Mesendoderm (in vitro differentiated cells): Measurements from ENCODE around the gene TRPV6.

Experiments
- DNase-seq: peaks from one replicate; pipeline ENCODE4 v3.0.0; 2013
- H2AK5ac ChIP-seq: 2 replicates; pipeline ENCODE4 v1.6.1; 2013; ENCODE audit warnings: low read length, inconsistent platforms
- H2BK120ac ChIP-seq: 2 replicates; pipeline ENCODE4 v1.6.1; 2013; ENCODE audit warnings: low read depth, mild to moderate bottlenecking, low read length, moderate library complexity, mixed read lengths
- H2BK15ac ChIP-seq: replicated peaks from 2 replicates; pipeline ENCODE4 v1.6.1; 2013; ENCODE audit warnings: low read depth, mild to moderate bottlenecking, moderate library complexity
- H2BK5ac ChIP-seq: 2 replicates; pipeline ENCODE4 v1.6.1; 2013; ENCODE audit warnings: low read length, inconsistent platforms
- H3K18ac ChIP-seq: 2 replicates; pipeline ENCODE4 v1.6.1; 2013; ENCODE audit warnings: mild to moderate bottlenecking, low read length, mixed read lengths
- H3K23ac ChIP-seq: one replicate; pipeline ENCODE4 v1.6.1; 2013; ENCODE audit warnings: low read length
- H3K27ac ChIP-seq: 2 replicates; pipeline ENCODE4 v1.5.1; 2013; ENCODE audit warnings: low read depth, mild to moderate bottlenecking, inconsistent platforms, low read length, moderate library complexity
- H3K27me3 ChIP-seq: 2 replicates; pipeline ENCODE4 v1.6.1; 2013; ENCODE audit warnings: low read length, control low read depth, mild to moderate bottlenecking, inconsistent platforms; ENCODE audit not compliant: insufficient read depth, poor library complexity
- H3K36me3 ChIP-seq: 2 replicates; pipeline ENCODE4 v1.6.1; 2013; ENCODE audit warnings: low read length, inconsistent platforms; ENCODE audit not compliant: control insufficient read depth, insufficient read depth
- H3K4ac ChIP-seq: one replicate; pipeline ENCODE4 v1.6.1; 2013; ENCODE audit warnings: low read depth, mild to moderate bottlenecking, low read length, moderate library complexity
- H3K4me1 ChIP-seq: 2 replicates; pipeline ENCODE4 v1.6.1; 2013; ENCODE audit warnings: low read depth, low read length, inconsistent platforms; ENCODE audit not compliant: control insufficient read depth
- H3K4me2 ChIP-seq: 2 replicates; pipeline ENCODE4 v1.6.1; 2013; ENCODE audit warnings: low read length
- H3K4me3 ChIP-seq: 2 replicates; pipeline ENCODE4 v1.5.1; 2013; ENCODE audit warnings: mild to moderate bottlenecking, low read length
- H3K56ac ChIP-seq: one replicate; pipeline ENCODE4 v1.6.1; 2013; ENCODE audit warnings: low read length
- H3K79me1 ChIP-seq: 2 replicates; pipeline ENCODE4 v1.6.1; 2013; ENCODE audit warnings: low read length, inconsistent platforms
- H3K79me2 ChIP-seq: 2 replicates; pipeline ENCODE4 v1.6.1; 2013; ENCODE audit warnings: mild to moderate bottlenecking, low read length; ENCODE audit not compliant: control insufficient read depth, insufficient read depth
- H3K9ac ChIP-seq: 2 replicates; pipeline ENCODE4 v1.6.1; 2013; ENCODE audit warnings: low read length, inconsistent platforms
- H4K5ac ChIP-seq: one replicate; pipeline ENCODE4 v1.6.1; 2013; ENCODE audit warnings: low read length
- H4K8ac ChIP-seq: one replicate; pipeline ENCODE4 v1.6.1; 2013; ENCODE audit warnings: low read depth, mild to moderate bottlenecking, control low read depth, low read length, moderate library complexity
- WGBS: extraction: QIAGEN DNeasy Blood & Tissue Kit; methylation state at CpG from one replicate; pipeline ENCODE4 v1.1.7; 2013; ENCODE audit warnings: low lambda C conversion rate, missing lambda C conversion rate; ENCODE audit not compliant: insufficient coverage; ENCODE audit errors: extremely low coverage; 5-methylcytosine and 5-hydroxymethylcytosine counted together

The TRPV6 gene

DNA sequence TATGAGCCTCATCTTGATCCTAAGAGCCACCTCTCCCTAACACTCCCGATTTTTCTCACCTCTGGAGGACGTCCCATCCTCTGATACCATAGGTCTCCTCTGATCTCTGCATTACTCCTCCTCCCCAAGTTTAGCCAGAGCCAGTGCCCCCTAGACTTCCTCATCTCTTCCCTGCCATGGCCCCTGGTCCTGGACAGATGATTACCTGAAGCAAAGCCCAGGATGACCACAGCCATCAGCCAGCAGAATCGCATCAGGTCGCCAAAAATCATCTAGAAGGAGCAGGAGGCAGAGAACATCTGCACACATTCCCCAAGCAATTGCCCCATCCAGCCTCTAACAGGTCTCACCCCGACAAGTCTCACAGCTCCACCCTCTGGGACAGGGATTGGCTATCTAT, 11.7 kb downstream of the TRPV6 start:
- no peak overlapping the region for H4K8ac ChIP-seq
- no peak for DNase-seq
- H3K79me2 ChIP-seq = no peaks in the 10 kb centered on the region
- no peak overlapping the region for H3K4me3 ChIP-seq
- H2AK5ac ChIP-seq = no peak overlapping the region
- H3K4me1 ChIP-seq = no peaks in the 10 kb centered on the region
- H3K27ac ChIP-seq = no peak overlapping the region
- H3K4ac ChIP-seq = no peak overlapping the region
- H3K18ac ChIP-seq = no peak overlapping the region
- H2BK15ac ChIP-seq = no peak overlapping the region
- no peak overlapping the region for H3K4me2 ChIP-seq
- H3K79me1 ChIP-seq = no peaks in the 10 kb centered on the region
- no peaks in the 10 kb centered on the region for H3K36me3 ChIP-seq
- no peaks in the 10 kb centered on the region for H3K27me3 ChIP-seq
- H2BK5ac ChIP-seq = no peak overlapping the region
- no peak overlapping the region for H3K56ac ChIP-seq
- no peak overlapping the region for H3K23ac ChIP-seq
- H4K5ac ChIP-seq = no peak overlapping the region
- H2BK120ac ChIP-seq = no peak overlapping the region
- no CpG with 5 or more reads among the region's 5 CpGs for WGBS
- no peak overlapping the region for H3K9ac ChIP-seq

DNA sequence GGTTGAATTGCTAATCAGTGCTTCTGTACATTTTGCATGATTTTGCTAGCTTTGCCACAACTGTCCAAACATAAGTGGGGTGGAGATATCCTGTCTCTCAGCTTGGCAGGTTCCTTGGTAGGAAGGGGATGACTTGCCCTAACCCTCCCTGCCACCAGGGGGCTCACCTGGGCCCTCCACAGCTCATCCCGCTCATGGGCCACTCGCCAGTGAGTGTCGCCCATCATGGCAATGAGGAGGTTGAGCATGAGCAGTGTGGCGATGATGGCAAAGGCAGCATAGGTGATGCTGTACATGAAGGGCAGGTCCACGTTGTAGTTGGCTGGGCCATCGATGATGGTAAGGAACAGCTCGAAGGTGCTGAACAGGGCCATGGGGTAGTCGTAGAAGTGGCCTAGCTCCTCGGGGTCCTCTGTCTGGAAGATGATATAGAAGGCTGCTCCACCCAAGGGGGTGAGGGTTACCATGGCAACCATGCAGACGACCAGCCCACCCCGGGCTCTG, 12.2 kb downstream of the TRPV6 start:
- no peak overlapping the region for H3K4me3 ChIP-seq

DNA sequence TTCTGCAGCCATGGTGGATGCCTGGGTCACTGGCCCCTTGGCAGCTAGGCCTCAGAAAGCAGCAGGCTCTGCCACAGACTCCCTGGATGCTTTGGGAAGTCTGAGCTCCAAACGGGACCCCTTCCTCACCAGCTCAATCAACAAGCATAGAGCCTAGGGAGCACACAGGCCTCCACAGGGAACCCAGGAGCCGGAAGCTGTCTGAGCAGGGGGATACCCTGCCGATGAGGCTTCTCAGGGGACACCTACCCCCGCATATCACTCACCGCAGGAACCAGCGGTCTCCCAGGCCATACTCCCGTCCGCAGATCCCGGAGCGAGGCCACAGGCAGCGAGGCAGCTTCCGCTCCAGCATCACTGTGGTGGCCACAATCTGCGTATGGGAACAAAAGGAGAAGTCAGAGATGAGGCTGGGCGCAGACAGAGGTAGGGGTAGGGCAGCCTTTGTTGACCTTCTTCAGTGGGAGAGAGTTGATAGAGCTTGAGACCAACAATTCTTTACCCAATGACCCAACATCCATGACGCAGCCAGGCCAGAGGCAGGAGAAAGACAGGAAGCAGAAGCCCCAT, 13.4 kb downstream of the TRPV6 start:
- Histone ChIP-seq H2BK120ac (no peak overlapping the region), H3K79me2 (no peaks in the 10 kb centered on the region), H4K8ac (no peak overlapping the region), H4K5ac (no peak overlapping the region), H3K9ac (no peak overlapping the region), H3K23ac (no peak overlapping the region), H2BK15ac (no peak overlapping the region), H3K18ac (no peak overlapping the region), H3K4me3 (no peak overlapping the region), H3K27me3 (no peaks in the 10 kb centered on the region), H3K27ac (no peak overlapping the region), H3K4ac (no peak overlapping the region), H3K4me2 (no peak overlapping the region), H3K56ac (no peak overlapping the region), H2AK5ac (no peak overlapping the region), H3K4me1 (no peaks in the 10 kb centered on the region), H3K79me1 (no peaks in the 10 kb centered on the region), H2BK5ac (no peak overlapping the region), H3K36me3 (no peaks in the 10 kb centered on the region)
- no CpG with 5 or more reads among the region's 15 CpGs for WGBS
- no peak for DNase-seq

More for the DNA sequence above, 12.2 kb downstream of the TRPV6 start:
- H3K27me3 ChIP-seq = no peaks in the 10 kb centered on the region
- peak; percentile 59 for DNase-seq
- H3K4me2 ChIP-seq = no peak overlapping the region
- H2BK15ac ChIP-seq = no peak overlapping the region
- H2BK5ac ChIP-seq = no peak overlapping the region
- no peaks in the 10 kb centered on the region for H3K79me1 ChIP-seq
- H3K18ac ChIP-seq = no peak overlapping the region
- H3K4me1 ChIP-seq = no peaks in the 10 kb centered on the region
- no peak overlapping the region for H3K9ac ChIP-seq
- no peaks in the 10 kb centered on the region for H3K79me2 ChIP-seq
- H3K27ac ChIP-seq = no peak overlapping the region
- no peak overlapping the region for H2AK5ac ChIP-seq
- WGBS = no CpG with 5 or more reads among the region's 11 CpGs
- H4K5ac ChIP-seq = no peak overlapping the region
- H3K23ac ChIP-seq = no peak overlapping the region
- no peaks in the 10 kb centered on the region for H3K36me3 ChIP-seq
- H2BK120ac ChIP-seq = no peak overlapping the region
- no peak overlapping the region for H3K4ac ChIP-seq
- H4K8ac ChIP-seq = no peak overlapping the region
- no peak overlapping the region for H3K56ac ChIP-seq

DNA sequence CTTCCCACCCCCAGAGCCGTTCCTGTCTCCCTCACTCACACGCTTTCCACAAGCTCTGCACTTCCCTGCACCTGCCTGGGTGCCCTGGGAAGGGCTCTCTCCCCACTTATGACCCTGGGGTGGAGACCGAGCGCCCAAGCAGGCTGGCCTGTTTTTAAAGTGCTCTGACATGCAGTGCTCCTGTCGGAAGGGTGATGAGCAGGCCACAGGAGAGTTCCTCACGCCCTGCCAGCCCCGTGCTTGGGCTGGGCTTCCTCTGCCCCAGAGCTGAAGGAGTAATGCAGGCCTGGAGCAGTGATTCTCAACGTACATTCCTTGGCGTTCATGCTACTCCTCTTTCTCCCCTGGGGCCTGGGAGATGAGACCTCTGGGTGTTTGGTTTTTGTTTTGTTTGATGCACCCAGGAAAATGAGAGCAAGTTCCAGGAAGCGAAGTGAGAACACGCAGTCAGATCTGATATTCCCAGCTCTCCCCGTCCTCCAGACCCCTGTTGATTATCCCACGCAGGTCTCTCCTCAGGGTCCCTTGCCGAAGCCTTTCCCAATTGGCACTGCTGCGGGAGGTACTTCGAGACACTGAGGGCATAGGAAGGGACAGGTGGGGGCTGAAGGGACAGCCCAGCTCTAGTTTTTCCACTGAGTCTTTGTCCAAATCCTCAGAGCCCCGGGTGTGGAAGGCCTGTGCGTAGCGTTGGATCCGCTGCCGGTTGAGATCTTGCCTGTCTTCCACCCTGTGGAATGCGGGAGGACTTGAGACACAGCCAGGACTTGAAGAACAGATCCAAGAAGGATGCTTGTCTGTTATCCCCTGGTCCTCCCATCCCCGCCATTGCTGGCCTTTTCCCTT, 14.1 kb downstream of the TRPV6 start:
- Histone ChIP-seq H3K27ac (no peak overlapping the region), H3K9ac (no peak overlapping the region), H4K5ac (no peak overlapping the region), H2AK5ac (no peak overlapping the region), H3K79me2 (no peaks in the 10 kb centered on the region), H3K27me3 (no peaks in the 10 kb centered on the region), H3K23ac (no peak overlapping the region), H3K36me3 (no peaks in the 10 kb centered on the region), H3K4me2 (no peak overlapping the region), H3K56ac (no peak overlapping the region), H2BK15ac (no peak overlapping the region), H4K8ac (no peak overlapping the region), H2BK5ac (no peak overlapping the region), H3K18ac (no peak overlapping the region), H3K4me3 (no peak overlapping the region), H3K79me1 (no peaks in the 10 kb centered on the region), H2BK120ac (no peak overlapping the region), H3K4me1 (no peaks in the 10 kb centered on the region), H3K4ac (no peak overlapping the region)
- no peak for DNase-seq
- WGBS = no CpG with 5 or more reads among the region's 23 CpGs

DNA sequence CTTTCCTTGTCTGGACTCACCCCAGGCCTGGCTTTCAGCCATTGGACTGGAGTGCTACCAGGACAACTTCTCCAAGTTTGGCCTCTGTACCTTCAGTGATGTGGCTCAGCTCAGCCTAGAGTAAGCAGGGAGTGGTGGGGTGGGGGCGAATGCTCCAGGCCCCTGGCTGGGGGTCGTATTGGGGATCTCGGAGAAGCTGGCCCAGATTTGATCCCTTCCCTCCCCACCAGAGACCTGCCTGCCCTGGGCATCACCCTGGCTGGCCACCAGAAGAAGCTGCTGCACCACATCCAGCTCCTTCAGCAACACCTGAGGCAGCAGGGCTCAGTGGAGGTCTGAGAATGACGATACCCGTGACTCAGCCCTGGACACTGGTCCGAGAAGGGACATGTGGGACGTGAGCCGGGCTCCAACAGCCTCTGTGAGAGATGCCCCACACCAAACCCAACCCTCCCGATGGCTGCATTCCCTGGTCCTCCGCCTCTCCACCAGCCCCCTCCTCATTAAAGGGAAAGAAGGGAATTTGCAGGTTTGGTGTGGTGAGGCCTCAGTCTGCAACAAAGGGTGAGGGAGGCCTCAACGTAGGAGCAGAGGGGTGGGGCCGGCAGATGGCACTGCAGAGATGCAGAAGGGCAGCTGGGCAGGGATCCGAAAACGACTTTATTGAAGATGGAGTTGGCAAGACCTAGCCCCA, 14.8 kb downstream of the TRPV6 start:
- H3K4ac ChIP-seq = no peak overlapping the region
- H2BK5ac ChIP-seq = no peak overlapping the region
- H2AK5ac ChIP-seq = no peak overlapping the region
- no peaks in the 10 kb centered on the region for H3K27me3 ChIP-seq
- H3K79me2 ChIP-seq = no peaks in the 10 kb centered on the region
- no peak overlapping the region for H2BK120ac ChIP-seq
- no peaks in the 10 kb centered on the region for H3K79me1 ChIP-seq
- no peak overlapping the region for H3K9ac ChIP-seq
- no peak overlapping the region for H3K18ac ChIP-seq
- H3K4me1 ChIP-seq = no peaks in the 10 kb centered on the region
- no peak overlapping the region for H4K5ac ChIP-seq
- H2BK15ac ChIP-seq = no peak overlapping the region
- H3K36me3 ChIP-seq = no peaks in the 10 kb centered on the region
- no peak overlapping the region for H3K23ac ChIP-seq
- no peak overlapping the region for H3K27ac ChIP-seq
- no peak for DNase-seq
- H3K4me3 ChIP-seq = no peak overlapping the region
- no peak overlapping the region for H4K8ac ChIP-seq
- H3K56ac ChIP-seq = no peak overlapping the region
- WGBS = no CpG with 5 or more reads among the region's 14 CpGs
- no peak overlapping the region for H3K4me2 ChIP-seq
